ENCODE measurements around the gene C2orf74. TPM values are rescaled to one million over a fixed set of nuclear protein-coding genes. Genes with fewer than 3 reads are reported as not detected.

The C2orf74 gene
- polyA plus RNA-seq, 3 donors = 3.0 to 18.2 (median 12.0) TPM

- Histone ChIP-seq H3K9ac (ENCODE audit: insufficient read depth, low read length, poor library complexity, severe bottlenecking) (peak overlapping the region; percentile 99), H3K36me3 (replicated peaks in 1 of 2; ENCODE audit: control insufficient read depth in 1 of 2, insufficient read depth in 2 of 2, low read length in 2 of 2) (peaks cover 30 to 34% of the 10 kb centered on the region in 2 donors), H3K4me3 (replicated peaks in 1 of 3; ENCODE audit: low read depth in 2 of 3, low read length in 3 of 3) (peak overlapping the region; percentile 80 to 93 (median 81)), H3K27ac (ENCODE audit: low read depth in 1 of 2, low read length in 2 of 2) (peak overlapping the region; percentile 69 to 95), H4K20me1 (ENCODE audit: insufficient read depth, low read length) (peaks cover 12% of the 10 kb centered on the region), H2AFZ (ENCODE audit: insufficient read depth, low read depth, low read length, poor library complexity, severe bottlenecking) (peak overlapping the region; percentile 94), H3K79me2 (ENCODE audit: insufficient read depth, low read length) (peaks cover 53% of the 10 kb centered on the region), H3K4me2 (replicated peaks; ENCODE audit: extremely low read depth, low read length, poor library complexity, severe bottlenecking) (peak overlapping the region; percentile 99), H3K27me3 (ENCODE audit: control insufficient read depth in 2 of 2, insufficient read depth in 2 of 2, low read length in 2 of 2) (no peaks in the 10 kb centered on the region), H3K9me3 (replicated peaks in 1 of 2; ENCODE audit: control insufficient read depth in 1 of 2, insufficient read depth in 1 of 2, low read length in 2 of 2) (no peaks in the 10 kb centered on the region), H3K4me1 (ENCODE audit: control insufficient read depth in 1 of 2, insufficient read depth in 2 of 2, low read length in 2 of 2) (peaks cover 23 to 35% of the 10 kb centered on the region in 2 donors)
- TF ChIP-seq CTCF (IDR thresholded peaks at IDR 0.05) = no peak
- Mint-ChIP-seq H3K4me3 (peak overlapping the region; percentile 89 to 97), H3K36me3 (peaks cover 33 to 36% of the 10 kb centered on the region in 2 donors), H3K4me1 (peaks cover 44% of the 10 kb centered on the region), H3K27ac (peak overlapping the region; percentile 85 to 95 (median 94)), H3K27me3 (ENCODE audit: low read depth in 3 of 3) (peaks cover 8 to 11% (median 10%) of the 10 kb centered on the region in 3 donors), H3K9me3 (no peaks in the 10 kb centered on the region)
- 23% methylated on average over 22 of the region's 45 CpGs for WGBS (ENCODE audit: insufficient coverage)
- intact Hi-C loops (cut with micrococcal nuclease) = loop anchor here in 1 of 2 donors (5.0 kb wide), 1 partner anchor 111 kb away; the partner anchor contains the start of gene SANBR
- peak in 1 of 3 donors; percentile 19 for DNase-seq
These were observed 15.9 kb downstream of the C2orf74 start for GRCh38 chr2:61177727-61178549.

GRCh38 chr2:61178603-61179545 lies 16.9 kb downstream of the C2orf74 start:
- H4K20me1 ChIP-seq (ENCODE audit: insufficient read depth, low read length) = peaks cover 18% of the 10 kb centered on the region
- Mint-ChIP-seq H3K27me3 (ENCODE audit: low read depth in 3 of 3) (peaks cover 8 to 11% (median 10%) of the 10 kb centered on the region in 3 donors), H3K4me3 (peak overlapping the region; percentile 89 to 97), H3K27ac (peak overlapping the region in 5 of 7 donors; percentile 9 to 94 (median 82)), H3K4me1 (peaks cover 44% of the 10 kb centered on the region), H3K9me3 (no peaks in the 10 kb centered on the region), H3K36me3 (peaks cover 42 to 46% of the 10 kb centered on the region in 2 donors)
- WGBS (ENCODE audit: insufficient coverage) = 100% methylated on average over 18 of the region's 22 CpGs
- no peak for DNase-seq
- H3K9ac ChIP-seq (ENCODE audit: insufficient read depth, low read length, poor library complexity, severe bottlenecking) = peak overlapping the region; percentile 99
- peak overlapping the region in 1 of 2 donors; percentile 95 for H3K27ac ChIP-seq (ENCODE audit: low read depth in 1 of 2, low read length in 2 of 2)
- H3K4me3 ChIP-seq (replicated peaks in 1 of 3; ENCODE audit: low read depth in 2 of 3, low read length in 3 of 3) = peak overlapping the region in 1 of 3 experiments; percentile 93
- H3K9me3 ChIP-seq (replicated peaks in 1 of 2; ENCODE audit: control insufficient read depth in 1 of 2, insufficient read depth in 1 of 2, low read length in 2 of 2) = no peaks in the 10 kb centered on the region
- TF ChIP-seq CTCF (IDR thresholded peaks at IDR 0.05) = no peak
- H2AFZ ChIP-seq (ENCODE audit: insufficient read depth, low read depth, low read length, poor library complexity, severe bottlenecking) = no peak overlapping the region
- H3K79me2 ChIP-seq (ENCODE audit: insufficient read depth, low read length) = peaks cover 57% of the 10 kb centered on the region
- H3K4me2 ChIP-seq (replicated peaks; ENCODE audit: extremely low read depth, low read length, poor library complexity, severe bottlenecking) = peak overlapping the region; percentile 99
- H3K36me3 ChIP-seq (replicated peaks in 1 of 2; ENCODE audit: control insufficient read depth in 1 of 2, insufficient read depth in 2 of 2, low read length in 2 of 2) = peaks cover 40 to 43% of the 10 kb centered on the region in 2 donors
- H3K27me3 ChIP-seq (ENCODE audit: control insufficient read depth in 2 of 2, insufficient read depth in 2 of 2, low read length in 2 of 2) = no peaks in the 10 kb centered on the region
- intact Hi-C loops (cut with micrococcal nuclease) = loop anchor here in 1 of 2 donors (5.0 kb wide), 1 partner anchor 112 kb away; the partner anchor contains the start of gene SANBR
- peaks cover 23 to 35% of the 10 kb centered on the region in 2 donors for H3K4me1 ChIP-seq (ENCODE audit: control insufficient read depth in 1 of 2, insufficient read depth in 2 of 2, low read length in 2 of 2)
